KMS-11 (cell line): ENCODE results near the gene CHTF18.

Experiments
- H2AFZ ChIP-seq: fragments of 200-600 bp; sonication (generic); 2 replicates; pipeline ENCODE4 v1.6.1; 2016; ENCODE audit warnings: antibody characterized with exemption, mixed run types, low read depth
- H3K27ac ChIP-seq: fragments of 200-600 bp; sonication (generic); 2 replicates; pipeline ENCODE4 v1.6.1; 2016; ENCODE audit warnings: mild to moderate bottlenecking, mixed run types
- H3K27me3 ChIP-seq: fragments of 200-600 bp; sonication (generic); 2 replicates; pipeline ENCODE4 v1.6.1; 2017; ENCODE audit warnings: mild to moderate bottlenecking, low read depth, mixed run types, moderate library complexity; ENCODE audit not compliant: insufficient read depth
- H3K36me3 ChIP-seq: fragments of 200-600 bp; sonication (generic); 2 replicates; pipeline ENCODE4 v1.6.1; 2017; ENCODE audit warnings: mild to moderate bottlenecking, mixed run types; ENCODE audit not compliant: insufficient read depth
- H3K4me1 ChIP-seq: fragments of 200-600 bp; sonication (generic); 2 replicates; pipeline ENCODE4 v1.6.1; 2016; ENCODE audit warnings: mild to moderate bottlenecking, low read depth, mixed run types; ENCODE audit not compliant: poor library complexity, severe bottlenecking
- H3K4me2 ChIP-seq: fragments of 200-600 bp; sonication (generic); 2 replicates; pipeline ENCODE4 v1.7.0; 2016; ENCODE audit warnings: mild to moderate bottlenecking, mixed run types
- H3K4me3 ChIP-seq: fragments of 200-600 bp; sonication (generic); IDR thresholded peaks from 2 replicates; pipeline ENCODE4 v1.6.1; 2017; ENCODE audit warnings: low read depth, low read length, mixed read lengths; ENCODE audit not compliant: insufficient read depth
- H3K79me2 ChIP-seq: fragments of 200-600 bp; sonication (generic); 2 replicates; pipeline ENCODE4 v1.6.1; 2016; ENCODE audit warnings: low read depth, mixed run types; ENCODE audit not compliant: insufficient read depth
- H3K9ac ChIP-seq: fragments of 200-600 bp; sonication (generic); 2 replicates; pipeline ENCODE4 v1.6.1; 2016; ENCODE audit warnings: mild to moderate bottlenecking, mixed run types
- H4K20me1 ChIP-seq: fragments of 200-600 bp; sonication (generic); 2 replicates; pipeline ENCODE4 v1.6.1; 2016; ENCODE audit warnings: mild to moderate bottlenecking, mixed run types; ENCODE audit not compliant: insufficient read depth
- TF ChIP-seq, protein P1 (sequence below): fragments of 200-600 bp; sonication (generic); conservative IDR thresholded peaks from 2 replicates; pipeline ENCODE4 v1.6.1; 2017; ENCODE audit warnings: low read depth, mild to moderate bottlenecking, antibody characterized with exemption, low read length, moderate library complexity, mixed read lengths

Gene CHTF18

DNA sequence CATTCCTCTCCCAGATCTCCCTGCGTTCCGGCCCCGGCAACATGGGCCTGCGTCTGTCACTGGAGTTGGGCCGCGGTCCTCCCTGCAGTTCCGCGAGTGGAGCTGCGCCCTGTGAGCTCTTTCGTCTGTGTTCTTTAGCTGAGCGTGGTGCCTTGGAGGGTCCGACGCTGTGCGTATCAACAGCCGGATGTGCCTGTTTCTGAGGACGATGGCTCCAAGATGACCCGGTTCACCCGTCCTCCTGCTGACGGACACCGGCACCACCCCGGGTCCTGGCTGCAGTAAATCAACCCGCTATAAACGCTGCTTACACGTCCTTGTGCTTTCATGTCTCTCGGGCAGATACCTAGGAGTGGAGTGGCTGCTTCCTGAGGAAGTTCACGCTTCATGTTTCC is 56.9 kb downstream of the CHTF18 start:
- no peaks in the 10 kb centered on the region for H3K79me2 ChIP-seq

DNA sequence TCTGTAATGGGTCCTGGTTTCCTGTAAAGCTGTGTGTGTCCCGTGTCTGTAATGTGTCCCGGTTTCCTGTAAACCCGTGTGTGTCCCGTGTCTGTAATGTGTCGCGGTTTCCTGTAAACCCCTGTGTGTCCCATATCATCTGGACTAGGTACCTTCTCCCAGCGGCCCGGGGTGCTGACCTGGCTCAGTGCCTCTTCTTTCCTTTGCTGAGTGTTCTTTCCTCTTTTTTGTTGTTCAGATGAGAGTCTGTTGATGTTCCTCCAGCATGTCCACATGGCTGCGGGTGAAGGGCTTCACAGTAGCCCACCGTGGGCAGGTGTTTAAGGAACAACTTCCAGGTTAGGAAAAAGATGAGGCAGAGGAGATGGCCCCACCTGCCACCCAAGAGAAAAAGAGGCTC is 58.7 kb downstream of the CHTF18 start:
- Histone ChIP-seq H3K27ac (no peak overlapping the region), H4K20me1 (no peaks in the 10 kb centered on the region), H2AFZ (no peak overlapping the region), H3K4me3 (no peak overlapping the region), H3K4me1 (no peaks in the 10 kb centered on the region), H3K36me3 (no peaks in the 10 kb centered on the region), H3K4me2 (no peak overlapping the region), H3K79me2 (no peaks in the 10 kb centered on the region), H3K9ac (no peak overlapping the region), H3K27me3 (peaks cover 71% of the 10 kb centered on the region)
- TF ChIP-seq, protein P1, sequence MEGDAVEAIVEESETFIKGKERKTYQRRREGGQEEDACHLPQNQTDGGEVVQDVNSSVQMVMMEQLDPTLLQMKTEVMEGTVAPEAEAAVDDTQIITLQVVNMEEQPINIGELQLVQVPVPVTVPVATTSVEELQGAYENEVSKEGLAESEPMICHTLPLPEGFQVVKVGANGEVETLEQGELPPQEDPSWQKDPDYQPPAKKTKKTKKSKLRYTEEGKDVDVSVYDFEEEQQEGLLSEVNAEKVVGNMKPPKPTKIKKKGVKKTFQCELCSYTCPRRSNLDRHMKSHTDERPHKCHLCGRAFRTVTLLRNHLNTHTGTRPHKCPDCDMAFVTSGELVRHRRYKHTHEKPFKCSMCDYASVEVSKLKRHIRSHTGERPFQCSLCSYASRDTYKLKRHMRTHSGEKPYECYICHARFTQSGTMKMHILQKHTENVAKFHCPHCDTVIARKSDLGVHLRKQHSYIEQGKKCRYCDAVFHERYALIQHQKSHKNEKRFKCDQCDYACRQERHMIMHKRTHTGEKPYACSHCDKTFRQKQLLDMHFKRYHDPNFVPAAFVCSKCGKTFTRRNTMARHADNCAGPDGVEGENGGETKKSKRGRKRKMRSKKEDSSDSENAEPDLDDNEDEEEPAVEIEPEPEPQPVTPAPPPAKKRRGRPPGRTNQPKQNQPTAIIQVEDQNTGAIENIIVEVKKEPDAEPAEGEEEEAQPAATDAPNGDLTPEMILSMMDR, result no peak

More for the DNA sequence above, 56.9 kb downstream of the CHTF18 start:
- no peak overlapping the region for H3K4me3 ChIP-seq
- H3K27me3 ChIP-seq, result peaks cover 68% of the 10 kb centered on the region
- no peak overlapping the region for H2AFZ ChIP-seq
- H3K4me1 ChIP-seq, result no peaks in the 10 kb centered on the region
- H3K4me2 ChIP-seq, result no peak overlapping the region
- H3K27ac ChIP-seq, result no peak overlapping the region
- no peaks in the 10 kb centered on the region for H3K36me3 ChIP-seq
- H3K9ac ChIP-seq, result no peak overlapping the region
- H4K20me1 ChIP-seq, result no peaks in the 10 kb centered on the region
- TF ChIP-seq, protein P1, result no peak
